Ishikawa (cell line): ENCODE data around the gene DPP4.

Experiments
- EP300 ChIP-seq: IDR thresholded peaks from 2 replicates; pipeline ENCODE4 v1.6.1; 2012; ENCODE audit warnings: borderline replicate concordance
- REST ChIP-seq: IDR thresholded peaks from 2 replicates; pipeline ENCODE4 v1.6.1; 2012; ENCODE audit warnings: low read depth, mild to moderate bottlenecking
- TAF1 ChIP-seq: IDR thresholded peaks from 2 replicates; pipeline ENCODE4 v1.6.1; 2012; ENCODE audit warnings: low read depth, mild to moderate bottlenecking
- TCF12 ChIP-seq: IDR thresholded peaks from 2 replicates; pipeline ENCODE4 v1.6.1; 2012; ENCODE audit warnings: low read depth

GRCh38 chr2:162025121-162025911 is 48.7 kb downstream of the DPP4 start:
- TF ChIP-seq TCF12 (no peak), EP300 (no peak), TAF1 (no peak), REST (no peak)
